ENCODE measurements around the gene BABAM2. TPM values are rescaled to one million over a fixed set of nuclear protein-coding genes. Genes with fewer than 3 reads are reported as not detected.

The BABAM2 gene
- total RNA-seq, 1 experiment from 2014 or later: 27.1 TPM

DNA sequence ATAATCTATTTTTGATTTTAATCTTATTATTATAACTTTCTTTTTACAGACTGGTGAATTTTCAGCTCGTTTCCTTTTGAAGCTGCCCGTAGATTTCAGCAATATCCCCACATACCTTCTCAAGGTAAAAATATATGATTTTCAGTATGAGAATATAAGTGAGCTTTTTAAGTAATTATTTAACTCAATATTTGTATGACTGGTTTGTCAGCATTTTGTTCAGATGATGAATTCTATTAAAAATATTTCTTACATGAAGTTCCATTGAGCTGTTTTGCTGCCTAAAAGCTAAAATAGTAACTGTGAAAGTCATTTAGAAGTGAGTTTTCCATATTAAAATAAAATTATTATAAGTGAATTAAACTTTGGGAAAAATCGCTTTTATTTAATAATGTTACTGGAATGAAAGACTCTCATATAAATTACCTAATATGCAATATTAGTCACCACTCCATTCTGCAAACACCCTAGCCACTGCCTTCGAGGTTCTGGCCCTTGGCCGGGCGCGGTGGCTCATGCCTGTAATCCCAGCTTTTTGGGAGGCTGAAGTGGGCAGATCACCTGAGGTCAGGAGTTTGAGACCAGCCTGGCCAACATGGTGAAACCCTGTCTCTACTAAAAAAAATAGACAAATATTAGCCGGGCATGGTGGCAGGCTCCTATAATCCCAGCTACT, 155.3 kb downstream of the BABAM2 start:
- H4K91ac ChIP-seq (ENCODE audit: insufficient read length, low read depth, low read length): no peak overlapping the region
- no peak overlapping the region for H3K18ac ChIP-seq (ENCODE audit: insufficient read length, low read depth, low read length)
- no peak overlapping the region for H3K14ac ChIP-seq (ENCODE audit: insufficient read depth, low read length)
- no CpG with 5 or more reads among the region's 8 CpGs for WGBS (ENCODE audit: extremely low coverage, insufficient read length, low lambda C conversion rate)
- no peak overlapping the region for H2AFZ ChIP-seq (ENCODE audit: low read length)
- H2BK20ac ChIP-seq (ENCODE audit: low read depth, low read length, poor library complexity, severe bottlenecking): no peak overlapping the region
- no peaks in the 10 kb centered on the region for H4K20me1 ChIP-seq (ENCODE audit: control insufficient read depth, insufficient read depth, insufficient read length)
- no peaks in the 10 kb centered on the region for H3K4me1 ChIP-seq (ENCODE audit: insufficient read depth, low read length)
- H2AK5ac ChIP-seq (ENCODE audit: insufficient read length, low read length): no peak overlapping the region
- TF ChIP-seq CTCF (conservative IDR thresholded peaks at IDR 0.05): no peak
- no peak overlapping the region for H3K23ac ChIP-seq (ENCODE audit: insufficient read length, low read depth, low read length)
- H4K8ac ChIP-seq (replicated peaks; ENCODE audit: insufficient read length, low read depth, low read length): no peak overlapping the region
- no peaks in the 10 kb centered on the region for H3K9me3 ChIP-seq (ENCODE audit: control insufficient read depth, low read depth, low read length)
- H2BK15ac ChIP-seq (ENCODE audit: low read depth, low read length): no peak overlapping the region
- peaks cover 5 to 11% of the 10 kb centered on the region in 2 experiments; a peak in 3 of 4 replicates for H3K4me1 Mint-ChIP-seq
- no peak overlapping the region for H2BK120ac ChIP-seq (ENCODE audit: low read depth, low read length, poor library complexity, severe bottlenecking)
- H3T11ph ChIP-seq (ENCODE audit: low read length): no peak overlapping the region
- no peak overlapping the region for H3K4ac ChIP-seq (ENCODE audit: low read depth, low read length)
- H3K79me2 ChIP-seq (ENCODE audit: insufficient read depth, low read length): no peaks in the 10 kb centered on the region
- no peak overlapping the region for H3K56ac ChIP-seq (ENCODE audit: insufficient read length, low read depth, low read length)
- DNase-seq: no peak
- no peak overlapping the region for H3K27ac ChIP-seq (ENCODE audit: insufficient read length, low read depth, low read length)
- H3K4me3 Mint-ChIP-seq: no peak overlapping the region
- H3K27me3 Mint-ChIP-seq (ENCODE audit: low read depth): no peaks in the 10 kb centered on the region
- H3K4me2 ChIP-seq (ENCODE audit: insufficient read depth, insufficient read length, low read length): no peak overlapping the region
- no peaks in the 10 kb centered on the region for H3K23me2 ChIP-seq (ENCODE audit: insufficient read length, low read depth, low read length, poor library complexity, severe bottlenecking)
- no peak overlapping the region for H3K27ac Mint-ChIP-seq
- no peak overlapping the region for H2BK12ac ChIP-seq (ENCODE audit: insufficient read length, low read depth, low read length)
- H3K79me1 ChIP-seq (ENCODE audit: insufficient read depth, low read depth, low read length, poor library complexity, severe bottlenecking): no peaks in the 10 kb centered on the region
- no peaks in the 10 kb centered on the region; a peak in 1 of 7 replicates for H3K36me3 Mint-ChIP-seq (ENCODE audit: insufficient read depth in 1 of 3, low read depth in 3 of 3)
- no peak overlapping the region for H2BK5ac ChIP-seq (ENCODE audit: insufficient read length, low read length)
- no peaks in the 10 kb centered on the region for H3K27me3 ChIP-seq (ENCODE audit: insufficient read depth, low read length)
- H3K9ac ChIP-seq (ENCODE audit: extremely low read depth, insufficient read length, low read length): no peak overlapping the region
- H4K5ac ChIP-seq (ENCODE audit: insufficient read length, low read depth, low read length): no peak overlapping the region
- H3K9me3 Mint-ChIP-seq: no peaks in the 10 kb centered on the region; a peak in 1 of 5 replicates

Measured in H9 (cell line).